Gastroesophageal sphincter (tissue), 4 donors: ENCODE results near the gene KNDC1. TPM values are rescaled to one million over a fixed set of nuclear protein-coding genes. Genes with fewer than 3 reads are reported as not detected.
"Not testable (repeated sequence)": the region's sequence is repeated elsewhere in the genome, so short reads cannot be mapped to it uniquely, and the experiment has no call there.

Experiments used
- ATAC-seq: fragments of 150-250 bp; one replicate; pipeline ENCODE4 v1.9.1; 2016; ENCODE audit warnings: mild to moderate bottlenecking, moderate library complexity
- H3K27ac ChIP-seq, 4 donors: fragments of 200-600 bp; sonication (generic) in 3 of 4; 1 replicate in 3 of 4; 2 replicates in 1 of 4; pipeline ENCODE4 v1.5.1; 2016 to 2019
- H3K27me3 ChIP-seq: fragments of 200-600 bp; sonication (generic); one replicate; pipeline ENCODE4 v1.5.1; 2019
- H3K36me3 ChIP-seq, 2 donors: fragments of 200-600 bp; sonication (generic); one replicate each; pipeline ENCODE4 v1.5.1; 2019; ENCODE audit warnings: control low read depth in 1 of 2
- H3K4me1 ChIP-seq, 3 donors: fragments of 200-600 bp; sonication (generic); 1 replicate in 2 of 3; 2 replicates in 1 of 3; pipeline ENCODE4 v1.5.1; 2016 to 2019; ENCODE audit warnings: control low read depth in 2 of 3
- H3K4me3 ChIP-seq, 2 donors: fragments of 200-600 bp; sonication (generic); one replicate each; pipeline ENCODE4 v1.5.1; 2019; ENCODE audit warnings: mild to moderate bottlenecking in 1 of 2, moderate library complexity in 1 of 2
- H3K9me3 ChIP-seq, 3 donors: fragments of 200-600 bp; sonication (generic); one replicate each; pipeline ENCODE4 v1.5.1; 2017 to 2019; ENCODE audit warnings: control low read depth in 2 of 3
- CTCF ChIP-seq, 4 experiments: fragments of 200-600 bp in 2 of 4; fragments of 450-650 bp in 2 of 4; sonication (generic) in 1 of 4; IDR thresholded peaks; one replicate each; pipeline ENCODE4 v1.5.1; 2017 to 2019; ENCODE audit warnings: antibody characterized with exemption in 4 of 4, mild to moderate bottlenecking in 2 of 4, moderate library complexity in 2 of 4
- EP300 ChIP-seq: sonication (generic); formaldehyde crosslinking; IDR thresholded peaks from one replicate; pipeline ENCODE4 v1.6.1; 2017; ENCODE audit warnings: antibody characterized with exemption, mild to moderate bottlenecking
- POLR2A ChIP-seq, 2 donors: fragments of 450-650 bp; IDR thresholded peaks; one replicate each; pipeline ENCODE4 v1.6.1; 2017; ENCODE audit warnings: antibody characterized with exemption in 2 of 2, mild to moderate bottlenecking in 2 of 2, moderate library complexity in 1 of 2
- POLR2AphosphoS5 ChIP-seq: sonication (generic); formaldehyde crosslinking; IDR thresholded peaks from one replicate; pipeline ENCODE4 v1.6.1; 2017; ENCODE audit warnings: antibody characterized with exemption
- WGBS, 2 donors: methylation state at CpG; one replicate each; pipeline ENCODE4 v1.1.5; 2018; ENCODE audit warnings: low coverage in 1 of 2; 5-methylcytosine and 5-hydroxymethylcytosine counted together
- total RNA-seq, 4 donors: library from RNA; depleted of rRNA; stranded (reverse); fragments of >200 nt; gene quantifications; one replicate each; pipeline ENCODE4 v1.1.0, GENCODE V29; 2016

KNDC1 gene, protein sequence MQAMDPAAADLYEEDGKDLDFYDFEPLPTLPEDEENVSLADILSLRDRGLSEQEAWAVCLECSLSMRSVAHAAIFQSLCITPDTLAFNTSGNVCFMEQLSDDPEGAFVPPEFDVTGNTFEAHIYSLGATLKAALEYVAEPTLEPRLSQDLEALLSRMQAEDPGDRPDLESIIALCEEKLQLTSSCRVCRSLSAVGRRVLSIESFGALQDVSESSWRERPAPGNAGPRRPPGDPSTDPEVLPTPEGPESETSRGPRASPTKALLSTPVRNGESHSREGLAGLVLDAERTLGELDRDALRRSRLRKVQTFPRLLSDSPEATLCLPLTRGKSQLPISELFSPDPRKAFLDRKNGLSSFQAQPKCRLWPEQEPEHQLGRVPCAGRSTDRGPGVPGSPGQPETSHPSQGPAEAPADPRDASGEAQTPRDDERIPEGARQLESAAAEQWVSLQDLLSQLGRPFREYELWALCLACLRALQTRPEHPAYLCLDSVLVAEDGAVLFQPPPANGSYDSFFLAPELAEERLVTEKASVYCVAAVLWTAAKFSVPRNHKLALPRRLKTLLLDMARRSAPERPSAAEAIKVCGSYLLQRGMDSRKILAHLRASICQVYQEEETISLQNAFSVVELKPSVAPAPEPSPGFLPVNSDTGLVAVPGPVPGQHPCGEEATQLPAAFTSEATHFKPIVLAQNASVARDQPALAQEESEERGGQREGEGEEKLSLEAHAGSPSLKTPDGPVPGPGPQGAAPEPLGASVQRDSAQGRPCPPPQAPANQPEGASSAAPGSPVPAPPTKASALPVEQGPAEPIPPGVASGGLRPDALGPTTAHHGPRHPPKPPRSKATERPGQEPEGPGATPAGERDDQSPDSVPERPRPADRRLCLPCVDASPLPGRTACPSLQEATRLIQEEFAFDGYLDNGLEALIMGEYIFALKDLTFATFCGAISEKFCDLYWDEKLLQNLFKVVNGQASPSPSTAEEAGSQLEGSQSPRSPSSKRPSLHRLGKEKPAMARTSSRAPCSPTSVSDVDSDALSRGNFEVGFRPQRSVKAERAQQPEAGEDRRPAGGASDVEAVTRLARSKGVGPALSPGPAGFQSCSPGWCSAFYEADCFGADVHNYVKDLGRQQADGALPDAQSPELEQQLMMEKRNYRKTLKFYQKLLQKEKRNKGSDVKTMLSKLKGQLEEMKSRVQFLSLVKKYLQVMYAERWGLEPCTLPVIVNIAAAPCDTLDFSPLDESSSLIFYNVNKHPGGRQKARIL (N-terminal part only)
- total RNA-seq: 1 to 10 TPM in 2 of 4 donors, under 1 TPM in 2; 0.62 to 3.4 (median 0.98) TPM

DNA sequence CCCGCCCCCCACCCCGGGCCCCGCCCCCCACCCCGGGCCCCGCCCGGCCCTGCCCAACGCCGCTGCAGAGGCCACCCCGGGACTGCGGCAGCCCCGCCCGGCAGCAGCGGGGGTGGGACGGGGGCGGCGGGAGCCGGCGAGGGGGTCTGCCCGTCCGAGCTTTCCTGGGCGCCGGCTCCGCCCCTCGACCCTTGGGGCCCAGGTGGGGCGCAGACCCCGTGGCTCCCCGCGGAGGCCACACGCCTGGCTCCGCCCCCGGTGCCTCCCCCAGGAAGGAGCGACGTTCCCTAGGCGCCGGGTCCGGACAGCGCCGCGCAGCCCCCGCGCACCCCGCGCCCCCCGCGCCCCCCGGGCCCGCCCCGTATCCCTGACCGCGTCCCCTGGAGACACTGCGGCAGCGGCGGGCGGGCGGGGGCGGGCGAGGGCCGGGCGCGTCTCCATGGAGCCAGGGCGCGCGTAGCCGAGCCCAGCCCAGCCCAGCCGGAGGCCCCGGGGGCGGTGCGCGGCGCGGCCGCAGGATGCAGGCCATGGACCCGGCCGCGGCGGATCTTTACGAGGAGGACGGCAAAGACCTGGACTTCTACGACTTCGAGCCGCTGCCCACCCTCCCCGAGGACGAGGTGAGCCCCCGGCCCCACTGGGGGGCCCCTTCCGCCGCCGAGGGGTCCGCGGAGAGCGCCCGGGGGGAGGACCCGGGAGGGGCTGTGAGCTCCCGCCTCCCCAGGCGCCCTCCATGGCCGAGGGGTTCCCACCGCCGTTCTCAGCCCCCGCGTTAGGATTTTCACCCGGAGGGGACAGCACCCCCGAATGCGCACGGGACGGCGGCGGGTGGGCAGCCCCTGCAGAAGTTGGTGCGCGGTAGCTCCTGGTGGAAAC is at the start of gene KNDC1:
Gene KNDC1, plus strand, starts transcription at position 270 of the 876 bp plus-strand sequence. Its CDS starts 249 bp downstream, at position 519.
- Histone ChIP-seq H3K27ac (peak within 1 kb of the TSS in 1 of 4 donors; percentile 45), H3K27me3 (peaks cover 68% of the 10 kb centered on the region), H3K4me3 (peak within 1 kb of the TSS; percentile 29 to 57), H3K9me3 (no peaks in the 10 kb centered on the region), H3K36me3 (no peaks in the 10 kb centered on the region), H3K4me1 (peaks cover 0 to 30% (median 11%) of the 10 kb centered on the region in 3 donors)
- no peak for ATAC-seq
- WGBS, 2 donors: no CpG with 5 or more reads among the region's 108 CpGs
- TF ChIP-seq CTCF (IDR thresholded peaks at IDR 0.05) (no peak), POLR2A (IDR thresholded peaks at IDR 0.05) (no peak), POLR2AphosphoS5 (no peak), EP300 (no peak)

- Histone ChIP-seq H3K9me3 (peaks cover 0 to 41% (median 0%) of the 10 kb centered on the region in 3 donors), H3K27me3 (peaks cover 38% of the 10 kb centered on the region), H3K27ac (no peak overlapping the region), H3K4me1 (no peaks in the 10 kb centered on the region), H3K4me3 (no peak overlapping the region), H3K36me3 (no peaks in the 10 kb centered on the region)
- peak; percentile 39 for ATAC-seq
- WGBS, 2 donors: 43 to 70% methylated on average over 1 to 2 of the region's 6 CpGs
- TF ChIP-seq POLR2A (IDR thresholded peaks at IDR 0.05): no peak
- no peak for TF ChIP-seq POLR2AphosphoS5
- no peak for TF ChIP-seq CTCF (IDR thresholded peaks at IDR 0.05)
- no peak for TF ChIP-seq EP300
Observed at GRCh38 chr10:133110609-133111275, 49.3 kb upstream of the KNDC1 start.

GRCh38 chr10:133111640-133112039 is 48.4 kb upstream of the KNDC1 start:
- peaks cover 38% of the 10 kb centered on the region for H3K27me3 ChIP-seq
- not testable (repeated sequence) for H3K4me1 ChIP-seq, H3K27ac ChIP-seq, H3K4me3 ChIP-seq, ATAC-seq, H3K36me3 ChIP-seq
- peaks cover 0 to 33% (median 0%) of the 10 kb centered on the region in 3 donors for H3K9me3 ChIP-seq
- WGBS, 2 donors: 10 to 14% methylated on average over 4 to 6 of the region's 7 CpGs

- Histone ChIP-seq H3K27me3 (peaks cover 48% of the 10 kb centered on the region), H3K36me3 (no peaks in the 10 kb centered on the region), H3K4me1 (no peaks in the 10 kb centered on the region), H3K4me3 (no peak overlapping the region), H3K9me3 (peaks cover 0 to 20% (median 0%) of the 10 kb centered on the region in 3 donors), H3K27ac (no peak overlapping the region)
- 94 to 100% methylated on average over 1 to 18 of the region's 31 CpGs for WGBS, 2 donors
- ATAC-seq: no peak
- no peak for TF ChIP-seq POLR2A (IDR thresholded peaks at IDR 0.05)
- no peak for TF ChIP-seq CTCF (IDR thresholded peaks at IDR 0.05)
- no peak for TF ChIP-seq EP300
- TF ChIP-seq POLR2AphosphoS5: no peak
Observed at GRCh38 chr10:133113146-133113830, 46.7 kb upstream of the KNDC1 start.
